B cell (primary cell): ENCODE measurements around the gene SKP1.

Source experiments
- EZH2 ChIP-seq: IDR thresholded peaks from 2 replicates; pipeline ENCODE4 v1.6.1; 2012; ENCODE audit warnings: borderline replicate concordance, low read depth, mild to moderate bottlenecking, moderate library complexity, low read length; ENCODE audit not compliant: insufficient read depth, poor library complexity, severe bottlenecking
- TF ChIP-seq, protein P1 (sequence below): fragments of 200-600 bp; IDR thresholded peaks from one replicate; pipeline ENCODE4 v1.8.0; 2022; ENCODE audit warnings: antibody characterized with exemption, mild to moderate bottlenecking

DNA sequence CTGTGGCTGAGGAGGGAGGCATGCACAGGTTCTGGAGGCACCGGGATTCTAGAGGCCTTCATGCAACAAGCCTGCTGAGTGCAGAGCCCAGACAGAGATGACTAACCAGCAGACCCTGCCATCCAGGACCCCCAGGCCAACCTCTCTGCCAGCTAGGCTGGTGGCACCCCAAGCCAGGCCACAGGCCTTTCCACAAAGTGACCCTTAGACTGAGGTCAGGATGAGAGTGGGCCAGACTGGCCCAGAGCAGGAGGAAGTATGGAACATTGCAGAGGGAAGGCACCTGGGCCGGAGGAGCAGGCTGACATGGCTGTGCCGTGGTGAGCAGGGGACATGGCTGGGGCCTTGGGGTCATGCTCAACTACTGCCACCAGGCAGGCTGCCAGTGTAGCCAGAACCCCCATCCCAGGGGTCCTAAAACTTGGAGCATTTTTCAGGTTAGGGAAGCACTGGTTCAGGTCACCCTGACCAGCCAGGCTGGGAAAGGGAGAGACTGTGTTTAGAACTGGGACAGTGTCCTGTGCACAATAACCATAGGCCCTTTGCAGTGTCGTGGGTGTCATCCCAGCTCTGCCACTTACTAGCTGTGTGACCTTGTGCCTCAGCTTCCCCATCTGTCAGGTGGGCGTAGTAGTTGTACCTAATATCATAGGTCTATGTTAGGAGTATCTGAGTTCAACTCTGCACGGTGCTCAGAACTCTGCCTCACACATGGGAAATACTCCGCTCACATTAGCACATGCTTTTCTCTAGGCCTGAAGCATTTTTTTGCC, 45.0 kb downstream of the SKP1 start:
- TF ChIP-seq, protein P1, sequence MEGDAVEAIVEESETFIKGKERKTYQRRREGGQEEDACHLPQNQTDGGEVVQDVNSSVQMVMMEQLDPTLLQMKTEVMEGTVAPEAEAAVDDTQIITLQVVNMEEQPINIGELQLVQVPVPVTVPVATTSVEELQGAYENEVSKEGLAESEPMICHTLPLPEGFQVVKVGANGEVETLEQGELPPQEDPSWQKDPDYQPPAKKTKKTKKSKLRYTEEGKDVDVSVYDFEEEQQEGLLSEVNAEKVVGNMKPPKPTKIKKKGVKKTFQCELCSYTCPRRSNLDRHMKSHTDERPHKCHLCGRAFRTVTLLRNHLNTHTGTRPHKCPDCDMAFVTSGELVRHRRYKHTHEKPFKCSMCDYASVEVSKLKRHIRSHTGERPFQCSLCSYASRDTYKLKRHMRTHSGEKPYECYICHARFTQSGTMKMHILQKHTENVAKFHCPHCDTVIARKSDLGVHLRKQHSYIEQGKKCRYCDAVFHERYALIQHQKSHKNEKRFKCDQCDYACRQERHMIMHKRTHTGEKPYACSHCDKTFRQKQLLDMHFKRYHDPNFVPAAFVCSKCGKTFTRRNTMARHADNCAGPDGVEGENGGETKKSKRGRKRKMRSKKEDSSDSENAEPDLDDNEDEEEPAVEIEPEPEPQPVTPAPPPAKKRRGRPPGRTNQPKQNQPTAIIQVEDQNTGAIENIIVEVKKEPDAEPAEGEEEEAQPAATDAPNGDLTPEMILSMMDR: no peak
- no peak for TF ChIP-seq EZH2
